ENCODE results near the gene FOXS1. TPM values are rescaled to one million over a fixed set of nuclear protein-coding genes. Genes with fewer than 3 reads are reported as not detected.

FOXS1 gene
- total and polyA plus RNA-seq, 2 donors from 2014 or later: 2.1 to 9.8 TPM

- FAIRE-seq: no peak
- H3K4me1 ChIP-seq (ENCODE audit: control insufficient read depth in 2 of 3, insufficient read depth in 2 of 3, low read depth in 1 of 3, low read length in 3 of 3): peaks cover 0 to under 1% (median 0%) of the 10 kb centered on the region in 3 donors
- H3K9ac ChIP-seq (ENCODE audit: low read length in 3 of 3): no peak overlapping the region
- peaks cover 0 to 2% (median 0%) of the 10 kb centered on the region in 3 donors for H3K36me3 ChIP-seq (ENCODE audit: control insufficient read depth in 2 of 3, insufficient read depth in 3 of 3, low read length in 3 of 3)
- DNase-seq: peak in 2 of 5 donors; percentile 9 to 30
- no peak overlapping the region for H3K27ac ChIP-seq (ENCODE audit: low read depth in 2 of 2, low read length in 2 of 2)
- no peak for TF ChIP-seq CTCF (IDR thresholded peaks at IDR 0.05; ENCODE audit: borderline replicate concordance, extremely low read depth, insufficient read depth)
- H3K9me3 ChIP-seq (ENCODE audit: control insufficient read depth in 2 of 3, insufficient read depth in 1 of 3, low read length in 3 of 3): no peaks in the 10 kb centered on the region
- H3K4me3 ChIP-seq (ENCODE audit: low read length in 3 of 3): no peak overlapping the region
- no peaks in the 10 kb centered on the region for H3K27me3 ChIP-seq (ENCODE audit: control insufficient read depth, insufficient read depth, low read length)
- intact Hi-C loops (cut with DNase I): no loop called here
Measured at GRCh38 chr20:31806564-31807355, 38.6 kb downstream of the FOXS1 start.

GRCh38 chr20:31803552-31804291 lies 41.7 kb downstream of the FOXS1 start:
- Histone ChIP-seq H3K9me3 (ENCODE audit: control insufficient read depth in 2 of 3, insufficient read depth in 1 of 3, low read length in 3 of 3) (no peaks in the 10 kb centered on the region), H3K4me1 (ENCODE audit: control insufficient read depth in 2 of 3, insufficient read depth in 2 of 3, low read depth in 1 of 3, low read length in 3 of 3) (no peaks in the 10 kb centered on the region), H3K36me3 (ENCODE audit: control insufficient read depth in 2 of 3, insufficient read depth in 3 of 3, low read length in 3 of 3) (peaks cover 0 to 6% (median 0%) of the 10 kb centered on the region in 3 donors), H3K4me3 (ENCODE audit: low read length in 3 of 3) (no peak overlapping the region), H3K9ac (ENCODE audit: low read length in 3 of 3) (no peak overlapping the region), H3K27me3 (ENCODE audit: control insufficient read depth, insufficient read depth, low read length) (no peaks in the 10 kb centered on the region), H3K27ac (ENCODE audit: low read depth in 2 of 2, low read length in 2 of 2) (no peak overlapping the region)
- no peak for DNase-seq
- FAIRE-seq: no peak
- intact Hi-C loops (cut with DNase I): no loop called here
- TF ChIP-seq CTCF (IDR thresholded peaks at IDR 0.05; ENCODE audit: borderline replicate concordance, extremely low read depth, insufficient read depth): no peak

GRCh38 chr20:31801508-31801907 lies 43.9 kb downstream of the FOXS1 start:
- Histone ChIP-seq H3K27me3 (ENCODE audit: control insufficient read depth, insufficient read depth, low read length) (no peaks in the 10 kb centered on the region), H3K9ac (ENCODE audit: low read length in 3 of 3) (no peak overlapping the region), H3K4me3 (ENCODE audit: low read length in 3 of 3) (no peak overlapping the region), H3K9me3 (ENCODE audit: control insufficient read depth in 2 of 3, insufficient read depth in 1 of 3, low read length in 3 of 3) (no peaks in the 10 kb centered on the region), H3K27ac (ENCODE audit: low read depth in 2 of 2, low read length in 2 of 2) (no peak overlapping the region), H3K4me1 (ENCODE audit: control insufficient read depth in 2 of 3, insufficient read depth in 2 of 3, low read depth in 1 of 3, low read length in 3 of 3) (no peaks in the 10 kb centered on the region), H3K36me3 (ENCODE audit: control insufficient read depth in 2 of 3, insufficient read depth in 3 of 3, low read length in 3 of 3) (peaks cover 0 to 6% (median 0%) of the 10 kb centered on the region in 3 donors)
- no peak for TF ChIP-seq CTCF (IDR thresholded peaks at IDR 0.05; ENCODE audit: borderline replicate concordance, extremely low read depth, insufficient read depth)
- no peak for FAIRE-seq
- DNase-seq: no peak
- intact Hi-C loops (cut with DNase I): no loop called here
